GM23338 (cell line): ENCODE data around the gene PCNT. TPM values are rescaled to one million over a fixed set of nuclear protein-coding genes. Genes with fewer than 3 reads are reported as not detected.

Source experiments
- ATAC-seq: fragments of 200-7000 bp; cut with Tn5 transposase; 3 replicates; pipeline ENCODE4 v1.9.1; 2020
- DNase-seq: peaks from one replicate; pipeline ENCODE4 v3.0.0-alpha.2; 2015; ENCODE audit warnings: low spot score
- H2AFZ ChIP-seq: fragments of 200-600 bp; sonication (generic); 2 replicates; pipeline ENCODE4 v1.8.0; 2016; ENCODE audit warnings: antibody characterized with exemption, mild to moderate bottlenecking, moderate library complexity
- H3F3A ChIP-seq: fragments of 200-600 bp; sonication (generic); replicated peaks from 2 replicates; pipeline ENCODE4 v1.8.0; 2017; ENCODE audit warnings: antibody characterized with exemption, mixed run types, low read depth
- H3K27ac ChIP-seq: fragments of 200-600 bp; sonication (generic); 2 replicates; pipeline ENCODE4 v1.6.1; 2016; ENCODE audit warnings: low read depth
- H3K27me3 ChIP-seq: fragments of 200-600 bp; sonication (generic); 2 replicates; pipeline ENCODE4 v1.8.0; 2016; ENCODE audit warnings: mild to moderate bottlenecking, mixed run types, moderate library complexity; ENCODE audit not compliant: insufficient read depth
- H3K36me3 ChIP-seq: fragments of 200-600 bp; sonication (generic); 2 replicates; pipeline ENCODE4 v1.8.0; 2016; ENCODE audit warnings: mild to moderate bottlenecking; ENCODE audit not compliant: insufficient read depth
- H3K4me1 ChIP-seq: fragments of 200-600 bp; sonication (generic); 2 replicates; pipeline ENCODE4 v1.8.0; 2016; ENCODE audit warnings: mild to moderate bottlenecking, moderate library complexity; ENCODE audit not compliant: insufficient read depth
- H3K4me2 ChIP-seq: fragments of 200-600 bp; sonication (generic); 2 replicates; pipeline ENCODE4 v1.7.1; 2017; ENCODE audit warnings: mixed run types
- H3K4me3 ChIP-seq: fragments of 200-600 bp; sonication (generic); 2 replicates; pipeline ENCODE4 v1.6.1; 2016; ENCODE audit warnings: mixed run types
- H3K79me2 ChIP-seq: fragments of 200-600 bp; sonication (generic); replicated peaks from 2 replicates; pipeline ENCODE4 v1.8.0; 2017; ENCODE audit warnings: mild to moderate bottlenecking; ENCODE audit not compliant: insufficient read depth
- H3K9me2 ChIP-seq: fragments of 200-600 bp; sonication (generic); 2 replicates; pipeline ENCODE4 v1.8.0; 2017; ENCODE audit not compliant: insufficient read depth
- H4K20me1 ChIP-seq: fragments of 200-600 bp; sonication (generic); replicated peaks from 2 replicates; pipeline ENCODE4 v1.8.0; 2017; ENCODE audit warnings: mild to moderate bottlenecking; ENCODE audit not compliant: insufficient read depth
- H3K27ac Mint-ChIP-seq: 2 replicates; pipeline ENCODE4 v1.8.0; 2020; ENCODE audit warnings: inconsistent platforms, mild to moderate bottlenecking, moderate library complexity, mixed read lengths
- H3K27me3 Mint-ChIP-seq: 3 replicates; pipeline ENCODE4 v1.8.0; 2022; ENCODE audit warnings: low read depth, mild to moderate bottlenecking, moderate library complexity, mixed read lengths, inconsistent platforms; ENCODE audit not compliant: insufficient read depth, poor library complexity
- H3K36me3 Mint-ChIP-seq: 3 replicates; pipeline ENCODE4 v1.8.0; 2021; ENCODE audit warnings: low read depth, mild to moderate bottlenecking, inconsistent platforms, moderate library complexity, mixed read lengths
- H3K4me1 Mint-ChIP-seq: 3 replicates; pipeline ENCODE4 v1.8.0; 2020; ENCODE audit warnings: mild to moderate bottlenecking, inconsistent platforms, mixed read lengths
- H3K4me3 Mint-ChIP-seq: 3 replicates; pipeline ENCODE4 v1.8.0; 2021; ENCODE audit warnings: moderate library complexity, mild to moderate bottlenecking, inconsistent platforms, mixed read lengths
- H3K9me3 Mint-ChIP-seq: 3 replicates; pipeline ENCODE4 v1.8.0; 2020; ENCODE audit warnings: moderate library complexity, mild to moderate bottlenecking, inconsistent platforms, mixed read lengths
- CREB1 ChIP-seq: fragments of 250-450 bp; sonication (Bioruptor Pico); IDR thresholded peaks from 2 replicates; pipeline ENCODE4 v1.5.0; 2020; ENCODE audit warnings: low read depth, mild to moderate bottlenecking, moderate library complexity
- ETS1 ChIP-seq: IDR thresholded peaks from 2 replicates; pipeline ENCODE4 v1.6.1; 2016; ENCODE audit warnings: antibody characterized with exemption
- EZH2 ChIP-seq: fragments of 200-600 bp; sonication (generic); IDR thresholded peaks from one replicate; pipeline ENCODE4 v1.8.0; 2017; ENCODE audit warnings: antibody characterized with exemption, mild to moderate bottlenecking, low read depth; ENCODE audit not compliant: unreplicated experiment
- EZH2phosphoT487 ChIP-seq: fragments of 200-600 bp; sonication (generic); IDR thresholded peaks from one replicate; pipeline ENCODE4 v1.8.1; 2018; ENCODE audit warnings: antibody characterized with exemption; ENCODE audit not compliant: unreplicated experiment
- JUNB ChIP-seq: IDR thresholded peaks from one replicate; pipeline ENCODE4 v1.6.1; 2016; ENCODE audit warnings: antibody characterized with exemption; ENCODE audit not compliant: unreplicated experiment
- NANOG ChIP-seq: IDR thresholded peaks from 2 replicates; pipeline ENCODE4 v1.6.1; 2016; ENCODE audit warnings: antibody characterized with exemption, borderline replicate concordance
- POLR2AphosphoS5 ChIP-seq: IDR thresholded peaks from 2 replicates; pipeline ENCODE4 v1.6.1; 2016; ENCODE audit warnings: antibody characterized with exemption, low read depth
- REST ChIP-seq: IDR thresholded peaks from one replicate; pipeline ENCODE4 v1.6.1; 2018; ENCODE audit warnings: antibody characterized with exemption; ENCODE audit not compliant: unreplicated experiment
- STAT1 ChIP-seq: IDR thresholded peaks from one replicate; pipeline ENCODE4 v1.6.1; 2016; ENCODE audit warnings: antibody characterized with exemption; ENCODE audit not compliant: unreplicated experiment
- ZNF114 ChIP-seq: fragments of 250-450 bp; sonication (Bioruptor Pico); IDR thresholded peaks from 2 replicates; pipeline ENCODE4 v1.5.0; 2020; ENCODE audit warnings: mild to moderate bottlenecking, moderate library complexity
- ZNF331 ChIP-seq: fragments of 250-450 bp; sonication (Bioruptor Pico); IDR thresholded peaks from 2 replicates; pipeline ENCODE4 v1.5.0; 2020; ENCODE audit warnings: low read depth, mild to moderate bottlenecking, moderate library complexity
- polyA plus RNA-seq: library from polyadenylated mRNA; unstranded; fragments of >200 nt; fragmentation: Nextera tagmentation; extraction: Ambion mirVana; gene quantifications from 2 replicates; pipeline ENCODE4 v1.2.1, GENCODE V29; 2016
- total RNA-seq: library from RNA; depleted of rRNA; stranded (reverse); fragments of >200 nt; shearing (Covaris generic); gene quantifications from 2 replicates; pipeline ENCODE4 v1.2.3, GENCODE V29; 2014
- TF ChIP-seq, protein P1 (sequence below): fragments of 250-450 bp; sonication (Bioruptor Pico); IDR thresholded peaks from 2 replicates; pipeline ENCODE4 v1.5.0; 2020; ENCODE audit warnings: mild to moderate bottlenecking, moderate library complexity
- TF ChIP-seq, protein P2 (sequence below), 2 experiments: fragments of 200-600 bp in 1 of 2; sonication (generic) in 1 of 2; conservative IDR thresholded peaks; 2 replicates each; pipeline versions ENCODE4 v1.5.1 to v1.6.1; 2016 to 2017; ENCODE audit warnings: antibody characterized with exemption in 2 of 2, low read depth in 2 of 2, mild to moderate bottlenecking in 2 of 2, moderate library complexity in 1 of 2

The PCNT gene
- total and polyA plus RNA-seq, 2 experiments from 2014 or later = 39.6 to 46.1 TPM

- no peaks in the 10 kb centered on the region for H3K79me2 ChIP-seq
- Mint-ChIP-seq H3K27me3 (peaks cover 4% of the 10 kb centered on the region), H3K27ac (no peak overlapping the region), H3K36me3 (peaks cover 66% of the 10 kb centered on the region), H3K4me3 (no peak overlapping the region), H3K9me3 (0 out of 3 replicates have a peak, but pooled peaks cover 1% of the 10 kb centered on the region), H3K4me1 (no peaks in the 10 kb centered on the region)
- H3F3A ChIP-seq = no peaks in the 10 kb centered on the region
- no peak overlapping the region for H3K27ac ChIP-seq
- DNase-seq (no peak), ATAC-seq (no peak)
- H4K20me1 ChIP-seq = peaks cover 3% of the 10 kb centered on the region; the same call in 1 of the 2 replicates
- H3K9me2 ChIP-seq = no peaks in the 10 kb centered on the region
- TF ChIP-seq EZH2 = no peak
- TF ChIP-seq REST = no peak
- TF ChIP-seq, protein P1, sequence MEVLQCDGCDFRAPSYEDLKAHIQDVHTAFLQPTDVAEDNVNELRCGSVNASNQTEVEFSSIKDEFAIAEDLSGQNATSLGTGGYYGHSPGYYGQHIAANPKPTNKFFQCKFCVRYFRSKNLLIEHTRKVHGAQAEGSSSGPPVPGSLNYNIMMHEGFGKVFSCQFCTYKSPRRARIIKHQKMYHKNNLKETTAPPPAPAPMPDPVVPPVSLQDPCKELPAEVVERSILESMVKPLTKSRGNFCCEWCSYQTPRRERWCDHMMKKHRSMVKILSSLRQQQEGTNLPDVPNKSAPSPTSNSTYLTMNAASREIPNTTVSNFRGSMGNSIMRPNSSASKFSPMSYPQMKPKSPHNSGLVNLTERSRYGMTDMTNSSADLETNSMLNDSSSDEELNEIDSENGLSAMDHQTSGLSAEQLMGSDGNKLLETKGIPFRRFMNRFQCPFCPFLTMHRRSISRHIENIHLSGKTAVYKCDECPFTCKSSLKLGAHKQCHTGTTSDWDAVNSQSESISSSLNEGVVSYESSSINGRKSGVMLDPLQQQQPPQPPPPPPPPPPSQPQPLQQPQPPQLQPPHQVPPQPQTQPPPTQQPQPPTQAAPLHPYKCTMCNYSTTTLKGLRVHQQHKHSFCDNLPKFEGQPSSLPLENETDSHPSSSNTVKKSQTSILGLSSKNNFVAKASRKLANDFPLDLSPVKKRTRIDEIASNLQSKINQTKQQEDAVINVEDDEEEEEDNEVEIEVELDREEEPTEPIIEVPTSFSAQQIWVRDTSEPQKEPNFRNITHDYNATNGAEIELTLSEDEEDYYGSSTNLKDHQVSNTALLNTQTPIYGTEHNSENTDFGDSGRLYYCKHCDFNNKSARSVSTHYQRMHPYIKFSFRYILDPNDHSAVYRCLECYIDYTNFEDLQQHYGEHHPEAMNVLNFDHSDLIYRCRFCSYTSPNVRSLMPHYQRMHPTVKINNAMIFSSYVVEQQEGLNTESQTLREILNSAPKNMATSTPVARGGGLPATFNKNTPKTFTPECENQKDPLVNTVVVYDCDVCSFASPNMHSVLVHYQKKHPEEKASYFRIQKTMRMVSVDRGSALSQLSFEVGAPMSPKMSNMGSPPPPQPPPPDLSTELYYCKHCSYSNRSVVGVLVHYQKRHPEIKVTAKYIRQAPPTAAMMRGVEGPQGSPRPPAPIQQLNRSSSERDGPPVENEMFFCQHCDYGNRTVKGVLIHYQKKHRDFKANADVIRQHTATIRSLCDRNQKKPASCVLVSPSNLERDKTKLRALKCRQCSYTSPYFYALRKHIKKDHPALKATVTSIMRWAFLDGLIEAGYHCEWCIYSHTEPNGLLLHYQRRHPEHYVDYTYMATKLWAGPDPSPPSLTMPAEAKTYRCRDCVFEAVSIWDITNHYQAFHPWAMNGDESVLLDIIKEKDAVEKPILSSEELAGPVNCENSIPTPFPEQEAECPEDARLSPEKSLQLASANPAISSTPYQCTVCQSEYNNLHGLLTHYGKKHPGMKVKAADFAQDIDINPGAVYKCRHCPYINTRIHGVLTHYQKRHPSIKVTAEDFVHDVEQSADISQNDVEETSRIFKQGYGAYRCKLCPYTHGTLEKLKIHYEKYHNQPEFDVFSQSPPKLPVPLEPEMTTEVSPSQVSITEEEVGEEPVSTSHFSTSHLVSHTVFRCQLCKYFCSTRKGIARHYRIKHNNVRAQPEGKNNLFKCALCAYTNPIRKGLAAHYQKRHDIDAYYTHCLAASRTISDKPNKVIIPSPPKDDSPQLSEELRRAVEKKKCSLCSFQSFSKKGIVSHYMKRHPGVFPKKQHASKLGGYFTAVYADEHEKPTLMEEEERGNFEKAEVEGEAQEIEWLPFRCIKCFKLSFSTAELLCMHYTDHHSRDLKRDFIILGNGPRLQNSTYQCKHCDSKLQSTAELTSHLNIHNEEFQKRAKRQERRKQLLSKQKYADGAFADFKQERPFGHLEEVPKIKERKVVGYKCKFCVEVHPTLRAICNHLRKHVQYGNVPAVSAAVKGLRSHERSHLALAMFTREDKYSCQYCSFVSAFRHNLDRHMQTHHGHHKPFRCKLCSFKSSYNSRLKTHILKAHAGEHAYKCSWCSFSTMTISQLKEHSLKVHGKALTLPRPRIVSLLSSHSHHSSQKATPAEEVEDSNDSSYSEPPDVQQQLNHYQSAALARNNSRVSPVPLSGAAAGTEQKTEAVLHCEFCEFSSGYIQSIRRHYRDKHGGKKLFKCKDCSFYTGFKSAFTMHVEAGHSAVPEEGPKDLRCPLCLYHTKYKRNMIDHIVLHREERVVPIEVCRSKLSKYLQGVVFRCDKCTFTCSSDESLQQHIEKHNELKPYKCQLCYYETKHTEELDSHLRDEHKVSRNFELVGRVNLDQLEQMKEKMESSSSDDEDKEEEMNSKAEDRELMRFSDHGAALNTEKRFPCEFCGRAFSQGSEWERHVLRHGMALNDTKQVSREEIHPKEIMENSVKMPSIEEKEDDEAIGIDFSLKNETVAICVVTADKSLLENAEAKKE (CRISPR knock-in tag) = no peak
- no peak for TF ChIP-seq ETS1
- no peak for TF ChIP-seq STAT1
- TF ChIP-seq CREB1 (CRISPR knock-in tag) = no peak
- no peak for TF ChIP-seq JUNB
- no peak for TF ChIP-seq NANOG
- no peak for TF ChIP-seq EZH2phosphoT487
- TF ChIP-seq, protein P2, sequence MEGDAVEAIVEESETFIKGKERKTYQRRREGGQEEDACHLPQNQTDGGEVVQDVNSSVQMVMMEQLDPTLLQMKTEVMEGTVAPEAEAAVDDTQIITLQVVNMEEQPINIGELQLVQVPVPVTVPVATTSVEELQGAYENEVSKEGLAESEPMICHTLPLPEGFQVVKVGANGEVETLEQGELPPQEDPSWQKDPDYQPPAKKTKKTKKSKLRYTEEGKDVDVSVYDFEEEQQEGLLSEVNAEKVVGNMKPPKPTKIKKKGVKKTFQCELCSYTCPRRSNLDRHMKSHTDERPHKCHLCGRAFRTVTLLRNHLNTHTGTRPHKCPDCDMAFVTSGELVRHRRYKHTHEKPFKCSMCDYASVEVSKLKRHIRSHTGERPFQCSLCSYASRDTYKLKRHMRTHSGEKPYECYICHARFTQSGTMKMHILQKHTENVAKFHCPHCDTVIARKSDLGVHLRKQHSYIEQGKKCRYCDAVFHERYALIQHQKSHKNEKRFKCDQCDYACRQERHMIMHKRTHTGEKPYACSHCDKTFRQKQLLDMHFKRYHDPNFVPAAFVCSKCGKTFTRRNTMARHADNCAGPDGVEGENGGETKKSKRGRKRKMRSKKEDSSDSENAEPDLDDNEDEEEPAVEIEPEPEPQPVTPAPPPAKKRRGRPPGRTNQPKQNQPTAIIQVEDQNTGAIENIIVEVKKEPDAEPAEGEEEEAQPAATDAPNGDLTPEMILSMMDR (conservative IDR thresholded peaks at IDR 0.05; ENCODE audit: low read depth in 2 of 2) = no peak
- TF ChIP-seq POLR2AphosphoS5 = no peak
- no peak for TF ChIP-seq ZNF331 (CRISPR knock-in tag)
- TF ChIP-seq ZNF114 (CRISPR knock-in tag) = no peak
- no peaks in the 10 kb centered on the region for H3K4me1 ChIP-seq
- H3K4me3 ChIP-seq = no peak overlapping the region
- no peaks in the 10 kb centered on the region for H3K27me3 ChIP-seq
- no peak overlapping the region for H3K4me2 ChIP-seq
- no peak overlapping the region for H2AFZ ChIP-seq
- H3K36me3 ChIP-seq = peaks cover 26% of the 10 kb centered on the region
These were observed 19.0 kb upstream of the PCNT start for GRCh38 chr21:46304955-46305354.
